Measurements from ENCODE around the gene RHOF.

- TF ChIP-seq CTCF (IDR thresholded peaks at IDR 0.05) (peak; percentile 13), EZH2 (IDR thresholded peaks at IDR 0.05; ENCODE audit: borderline replicate concordance, insufficient read depth, low read depth, low read length, poor library complexity, severe bottlenecking) (no peak)
These were observed 45.9 kb upstream of the RHOF start for GRCh38 chr12:121839106-121839992.
